GM10847 (cell line): ENCODE data around the gene HABP2.

ENCODE experiments used
- POLR2A ChIP-seq: IDR thresholded peaks from 2 replicates; pipeline ENCODE4 v1.6.1; 2011; ENCODE audit not compliant: insufficient read length; ENCODE audit errors: extremely low read depth

HABP2 gene

DNA sequence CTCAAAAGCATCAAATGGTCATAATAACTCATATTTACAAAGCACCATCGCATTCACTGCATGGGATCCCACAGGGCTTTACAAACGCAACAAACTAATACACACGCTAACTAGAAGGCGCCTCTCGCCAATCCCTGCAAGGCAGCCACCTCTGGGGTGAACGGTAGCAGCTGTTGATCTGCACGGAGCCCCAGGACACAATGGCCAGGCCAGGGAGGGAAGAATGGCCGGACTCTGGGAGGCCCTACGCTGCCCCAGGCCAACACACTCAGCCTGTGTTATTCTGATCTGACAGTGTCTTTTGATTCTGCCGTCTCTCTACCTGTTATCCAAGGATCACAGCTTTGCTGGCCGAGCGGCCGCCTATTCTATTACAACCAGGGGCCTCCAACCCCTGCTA is 41.8 kb downstream of the HABP2 start:
- no peak for TF ChIP-seq POLR2A

- no peak for TF ChIP-seq POLR2A
Measured at GRCh38 chr10:113600569-113600968, 47.7 kb downstream of the HABP2 start.

DNA sequence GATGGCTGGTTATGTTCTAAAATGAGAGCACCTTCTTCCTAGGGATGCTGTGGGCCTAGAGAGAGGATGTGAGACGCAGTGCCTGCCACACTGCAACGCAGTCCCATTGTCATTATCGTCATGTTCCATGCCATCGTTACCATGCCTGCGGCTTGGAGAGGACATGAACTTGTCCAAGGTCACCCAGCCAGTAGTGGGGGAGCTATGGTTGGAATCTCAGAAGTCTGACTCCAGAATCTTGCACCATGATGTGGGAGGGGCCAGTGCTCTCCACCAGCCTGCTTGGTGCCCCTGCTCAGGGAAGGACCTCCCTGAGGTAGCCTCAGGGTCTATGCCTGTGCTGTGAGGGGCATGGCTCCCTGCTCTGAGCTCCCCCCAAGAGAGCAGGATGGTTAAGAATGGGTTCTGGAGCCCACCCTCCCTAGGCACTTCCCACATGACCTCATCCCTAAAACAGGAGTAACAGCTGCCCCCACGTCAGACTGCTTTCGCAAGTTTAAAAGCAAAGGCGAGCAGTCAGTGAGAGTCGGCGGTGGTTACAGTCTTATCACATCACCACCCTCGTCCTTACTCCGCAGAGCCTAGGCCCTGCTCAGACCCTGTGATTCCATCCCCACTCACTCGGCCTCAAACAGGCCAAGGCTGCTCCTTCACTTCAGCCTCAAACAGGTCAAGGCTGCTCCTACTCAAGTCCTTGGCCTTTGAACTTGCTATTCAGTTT is 50.4 kb downstream of the HABP2 start:
- TF ChIP-seq POLR2A: no peak

DNA sequence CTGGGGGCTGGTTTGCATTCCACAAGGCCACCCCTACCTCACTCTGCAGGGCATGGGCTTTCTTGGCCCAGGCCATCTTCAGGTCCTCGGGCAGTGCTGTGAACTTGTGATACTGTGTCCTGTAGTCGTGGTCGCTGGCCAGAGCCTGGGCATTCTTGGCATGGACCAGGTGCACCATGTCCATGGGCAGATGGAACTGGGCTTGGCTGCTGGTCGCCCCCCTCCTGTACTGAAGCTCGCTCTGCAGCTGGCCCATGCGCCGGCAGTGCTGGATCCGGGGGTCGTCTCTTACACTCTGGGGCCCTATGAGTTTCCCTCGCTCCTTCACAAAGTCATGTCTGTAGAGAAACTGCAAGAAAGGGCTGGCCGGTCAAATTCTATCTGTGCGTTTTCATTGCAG is 51.7 kb downstream of the HABP2 start:
- no peak for TF ChIP-seq POLR2A

DNA sequence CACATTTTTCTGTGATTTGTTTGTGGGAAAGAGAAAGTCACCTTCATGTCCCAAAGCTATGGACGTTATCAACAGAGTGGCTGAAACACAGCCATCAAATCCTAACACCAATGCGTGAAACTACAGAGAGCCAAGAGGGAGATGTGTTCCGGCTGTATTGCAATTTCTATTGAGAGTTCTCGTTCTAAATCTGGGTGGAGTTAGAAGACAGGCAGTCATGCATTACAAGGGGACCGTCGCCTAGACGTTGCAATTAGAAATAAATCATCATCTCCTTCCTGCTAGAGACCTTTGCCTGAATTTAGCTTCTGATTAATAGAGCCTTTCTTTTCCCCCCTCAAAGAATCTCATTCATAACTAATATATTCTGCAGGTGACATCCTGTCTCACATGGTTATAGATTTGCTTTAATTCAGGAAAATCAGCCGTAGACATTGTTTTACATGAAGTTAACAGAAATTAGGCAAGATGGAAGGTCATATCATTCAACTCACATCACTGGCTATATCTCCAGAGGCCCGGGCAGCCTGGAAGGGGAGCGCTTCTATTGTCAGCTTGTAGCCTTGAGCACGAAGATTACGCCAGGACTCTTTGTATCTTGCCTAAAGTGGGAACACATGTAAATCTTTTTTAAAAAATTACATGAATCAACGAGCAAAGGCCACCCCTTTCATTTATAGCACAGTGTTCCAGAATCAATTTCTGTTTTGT is 52.6 kb downstream of the HABP2 start:
- TF ChIP-seq POLR2A: no peak

- no peak for TF ChIP-seq POLR2A
Measured at GRCh38 chr10:113609704-113610108, 56.9 kb downstream of the HABP2 start.

DNA sequence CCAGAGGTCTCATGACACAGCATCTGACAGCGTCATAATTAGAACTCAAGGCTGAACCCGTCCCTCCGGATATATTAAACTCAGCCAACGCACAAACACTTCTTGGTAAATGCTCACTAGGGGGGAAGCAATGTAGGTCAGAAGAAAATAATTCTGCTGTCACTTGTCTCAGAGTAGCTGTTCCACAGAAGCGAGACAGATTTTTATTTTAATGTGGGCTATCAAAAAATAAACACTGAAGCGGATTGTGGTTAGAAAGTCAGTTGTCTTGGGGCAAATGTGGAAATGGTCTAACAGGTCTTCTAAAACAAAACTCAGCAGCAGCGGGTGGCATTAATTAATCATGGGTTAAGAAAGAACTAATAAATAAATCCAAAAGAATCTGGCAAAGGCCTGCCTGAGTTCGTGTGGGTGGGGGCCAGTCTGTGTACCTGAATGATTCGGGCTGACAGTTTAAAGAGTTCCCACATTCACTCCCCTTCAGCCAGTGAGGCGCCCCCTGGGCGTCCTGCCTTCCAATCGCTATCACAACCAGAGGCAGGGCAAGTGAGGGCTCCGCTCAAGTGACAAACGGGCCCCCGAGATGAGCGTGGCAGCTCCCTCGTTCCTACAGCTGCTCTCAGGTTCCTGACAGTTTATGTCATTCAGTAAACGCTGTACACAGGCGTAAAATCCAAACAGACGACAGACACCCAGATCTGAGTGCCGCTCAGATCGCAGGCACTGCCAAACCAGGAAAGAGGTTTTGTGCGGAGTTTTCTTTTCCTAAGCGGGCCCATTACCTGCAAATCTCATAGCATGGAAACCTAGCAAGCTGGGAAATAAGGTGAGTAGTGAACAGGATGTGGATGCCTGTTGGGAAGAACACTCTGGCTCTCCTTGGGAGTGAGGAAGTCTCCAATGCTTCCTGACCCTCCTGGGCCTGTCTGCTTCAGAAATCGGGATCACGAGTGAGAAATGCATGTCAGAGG is 58.1 kb downstream of the HABP2 start:
- no peak for TF ChIP-seq POLR2A

GRCh38 chr10:113612154-113612553 is 59.3 kb downstream of the HABP2 start:
- TF ChIP-seq POLR2A: no peak

GRCh38 chr10:113613427-113613826 is 60.6 kb downstream of the HABP2 start:
- no peak for TF ChIP-seq POLR2A

DNA sequence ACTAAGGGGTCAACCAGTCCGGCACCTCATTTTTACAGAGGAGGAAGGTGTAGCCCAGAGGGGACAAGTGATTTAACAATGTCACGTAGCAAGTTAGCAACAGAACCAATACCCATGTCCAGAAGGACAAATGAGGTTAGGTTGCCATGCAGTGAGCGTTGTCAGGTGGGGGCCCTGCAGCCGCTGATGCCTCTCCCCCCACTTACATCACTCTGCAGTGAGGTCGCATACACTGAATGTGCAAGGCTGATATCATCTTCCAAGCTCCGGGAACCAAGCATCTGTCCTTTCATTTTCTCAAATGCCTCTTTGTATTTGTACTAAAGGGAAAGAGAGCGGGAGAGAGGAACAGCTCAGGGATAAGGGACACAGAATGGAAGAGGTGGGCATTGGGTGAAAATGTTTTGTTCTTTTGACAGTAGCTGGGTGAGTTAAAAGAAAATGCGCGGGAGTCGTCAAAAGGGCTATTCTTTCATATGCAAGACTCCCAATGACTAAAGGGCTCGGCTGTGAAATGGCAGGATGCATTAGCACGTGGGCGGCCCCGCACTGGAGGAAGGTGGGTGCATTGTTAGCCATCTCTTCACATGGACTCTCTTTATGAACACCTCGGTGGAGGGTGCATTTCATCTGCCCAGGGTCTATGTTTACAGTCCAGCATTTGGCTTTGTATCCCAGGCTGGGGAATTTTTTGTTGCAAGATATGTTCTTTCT is 61.3 kb downstream of the HABP2 start:
- TF ChIP-seq POLR2A: no peak

DNA sequence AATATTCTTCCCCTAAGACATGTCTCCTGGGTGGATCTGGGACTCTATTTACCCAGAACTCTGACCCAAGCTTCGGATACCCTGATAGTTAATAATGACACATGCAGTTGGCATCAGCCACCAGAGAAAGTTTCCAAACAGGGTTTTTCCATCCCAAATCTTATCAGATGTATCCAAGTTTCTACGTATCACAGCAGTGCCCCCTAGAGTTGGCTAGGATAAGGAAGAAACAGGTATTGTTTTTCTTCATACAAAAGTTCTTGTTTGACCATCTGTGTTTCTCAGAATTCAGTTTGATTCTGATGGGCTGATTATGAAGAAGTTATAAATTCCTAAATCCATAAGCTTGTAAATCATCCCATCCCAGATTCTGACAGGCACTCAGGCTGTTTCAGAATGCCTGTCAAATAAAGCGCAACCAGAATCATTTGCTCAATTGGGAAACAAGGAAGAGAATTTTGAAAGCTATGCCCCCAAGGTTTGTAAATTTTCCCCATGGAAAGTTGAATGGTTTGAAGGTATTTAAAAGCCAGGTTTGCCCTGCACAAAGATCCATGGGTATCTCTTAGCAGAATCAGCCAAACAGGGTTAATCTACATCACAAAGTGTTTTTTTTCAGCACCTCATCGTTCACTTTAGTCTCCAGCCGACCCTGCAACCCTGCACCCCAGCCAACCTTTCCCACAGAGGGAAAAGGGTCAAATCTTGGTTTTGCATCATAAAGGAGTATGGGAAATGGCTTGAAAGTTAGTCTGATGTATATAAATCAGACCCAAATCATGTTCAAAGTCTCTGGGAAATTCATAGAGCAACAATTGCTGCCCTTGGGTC is 63.6 kb downstream of the HABP2 start:
- no peak for TF ChIP-seq POLR2A

DNA sequence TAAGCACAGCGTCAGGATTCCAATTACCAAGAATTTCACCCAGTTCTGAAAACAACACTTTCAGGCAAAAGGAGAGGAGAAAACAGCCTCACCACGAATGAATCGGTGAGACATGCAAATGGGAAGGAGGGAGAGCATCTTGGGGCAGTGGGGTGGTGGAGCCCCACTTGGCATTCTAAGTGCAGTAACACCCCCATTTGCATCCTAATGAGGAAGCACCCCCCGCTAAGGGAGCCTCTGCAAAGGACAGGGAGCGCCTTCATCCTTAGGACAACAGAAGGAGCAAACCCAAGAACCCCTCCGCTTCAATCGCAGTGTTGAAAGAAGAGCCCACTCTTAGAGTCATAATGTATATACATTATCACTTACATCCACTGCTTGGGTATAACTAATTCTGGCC is 64.2 kb downstream of the HABP2 start:
- TF ChIP-seq POLR2A: no peak

DNA sequence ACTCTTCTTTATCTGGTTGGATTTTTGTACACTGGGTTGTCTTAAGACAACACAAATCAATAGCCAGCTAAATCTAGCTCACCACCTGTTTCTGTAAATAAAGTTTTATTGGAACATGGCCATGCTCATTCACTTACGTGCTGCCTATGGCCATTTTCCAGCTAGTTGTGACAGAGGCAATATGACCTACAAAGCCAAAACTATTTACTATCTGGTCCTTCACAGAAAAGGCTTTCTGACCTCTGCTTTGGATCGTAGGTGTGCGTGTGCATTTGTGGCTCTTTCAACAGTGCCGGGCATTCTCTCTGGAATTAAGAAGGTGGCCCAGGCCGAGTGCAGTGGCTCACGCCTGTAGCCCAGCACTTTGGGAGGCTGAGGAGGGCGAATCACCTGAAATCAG is 65.5 kb downstream of the HABP2 start:
- TF ChIP-seq POLR2A: no peak

DNA sequence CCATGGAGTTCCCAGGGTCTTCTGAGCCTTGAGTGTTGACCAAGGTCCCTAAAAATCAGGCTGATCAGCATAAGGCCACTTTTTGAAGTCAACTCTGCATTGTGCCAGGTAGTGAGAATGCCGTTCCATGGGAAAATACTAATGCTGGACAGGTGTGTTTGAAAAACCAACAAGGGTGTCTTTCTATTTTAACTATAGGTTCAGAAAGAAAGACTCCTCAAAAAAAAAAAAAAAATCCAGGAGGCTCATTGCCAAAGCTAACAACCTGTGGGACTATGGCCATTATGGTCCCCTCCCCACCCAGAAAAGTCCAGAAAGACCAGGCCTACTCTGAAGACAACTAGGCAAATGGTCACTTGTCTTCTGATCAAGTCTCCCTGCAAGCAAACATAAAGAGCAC is 66.5 kb downstream of the HABP2 start:
- TF ChIP-seq POLR2A: no peak
